ENCODE results near the gene IGSF23. TPM values are rescaled to one million over a fixed set of nuclear protein-coding genes. Genes with fewer than 3 reads are reported as not detected.
"Not testable (repeated sequence)": the region's sequence is repeated elsewhere in the genome, so short reads cannot be mapped to it uniquely, and the experiment has no call there.

The IGSF23 gene
- total RNA-seq, 1 donor from 2014 or later, result not detected

DNA sequence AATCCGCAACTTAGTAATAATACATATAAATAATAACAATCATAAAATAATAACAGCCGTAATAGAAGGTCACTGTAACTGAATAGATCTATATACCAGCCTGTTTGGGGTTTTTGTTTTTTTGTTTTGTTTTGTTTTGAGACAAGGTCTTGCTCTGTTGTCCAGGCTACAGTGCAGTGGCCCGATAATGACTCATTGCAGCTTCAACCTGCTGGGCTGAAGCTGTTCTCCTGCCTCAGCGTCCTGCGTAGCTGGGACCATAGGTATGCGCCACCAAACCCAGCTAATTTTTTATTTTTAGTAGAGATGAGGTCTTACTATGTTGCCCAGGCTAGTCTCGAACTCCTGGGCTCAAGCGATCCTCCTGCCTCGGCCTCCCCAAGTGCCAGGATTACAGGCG lies 950 bp downstream of the IGSF23 start:
- DNase-seq, result no peak

- DNase-seq, result no peak
These were observed 2.5 kb downstream of the IGSF23 start for GRCh38 chr19:44615863-44616247.

- DNase-seq, result no peak
These were observed 3.9 kb downstream of the IGSF23 start for GRCh38 chr19:44617110-44617880.

DNA sequence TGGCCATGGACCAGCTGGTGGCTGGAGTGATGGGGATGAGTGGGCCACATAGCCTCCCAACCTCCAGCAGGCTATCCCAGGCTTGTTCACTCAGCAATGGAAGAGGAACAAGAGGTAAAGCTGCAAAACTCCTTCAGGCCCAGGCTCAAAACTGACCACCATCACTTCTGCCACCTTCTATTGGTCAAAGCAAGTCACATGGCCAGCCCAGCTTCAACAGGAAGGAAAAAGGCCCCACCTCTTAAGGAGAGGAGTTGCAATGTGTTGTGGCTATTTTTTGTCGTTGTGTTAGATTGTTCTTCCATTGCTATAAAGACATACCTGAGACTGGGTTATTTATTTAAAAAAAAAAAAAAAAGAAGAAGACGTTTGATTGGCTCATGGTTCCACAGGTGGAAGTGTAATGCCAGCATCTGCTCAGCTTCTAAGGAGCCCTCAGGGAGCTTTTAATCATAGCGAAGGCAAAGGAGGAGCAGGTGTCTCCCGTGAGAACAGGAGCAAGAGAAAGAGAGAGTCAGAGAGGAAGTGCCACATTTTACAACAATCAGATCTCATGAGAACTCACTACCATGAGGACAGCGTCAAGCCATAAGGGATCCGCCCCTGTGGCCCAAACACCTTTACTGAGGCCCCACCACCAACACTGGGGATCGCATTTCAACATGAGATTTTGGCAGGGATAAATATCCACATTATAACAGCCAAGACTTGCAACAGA lies 5.4 kb downstream of the IGSF23 start:
- no peak for DNase-seq

DNA sequence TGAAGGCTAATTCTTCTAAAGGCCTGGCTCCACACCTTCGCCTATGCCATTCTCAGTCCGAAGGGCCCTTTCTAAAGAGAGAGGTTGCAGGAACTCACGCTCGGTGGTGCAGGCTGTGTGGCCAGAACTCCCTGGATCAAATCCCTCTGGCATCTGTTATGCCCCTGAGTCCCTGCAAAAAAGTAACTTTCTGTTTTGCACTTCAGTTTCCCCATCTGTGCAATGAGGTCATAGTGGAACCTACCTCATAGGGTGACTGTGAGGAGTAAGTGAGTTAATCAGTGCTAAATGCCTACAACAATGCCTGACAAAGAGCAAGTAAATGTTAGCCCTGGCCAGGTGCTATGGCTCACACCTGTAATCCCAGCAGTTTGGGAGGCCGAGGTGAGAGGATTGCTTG lies 7.3 kb downstream of the IGSF23 start:
- no peak for DNase-seq

GRCh38 chr19:44621367-44621766 lies 8.0 kb downstream of the IGSF23 start:
- no peak for DNase-seq

GRCh38 chr19:44623080-44623479 lies 9.7 kb downstream of the IGSF23 start:
- DNase-seq, result no peak

GRCh38 chr19:44623626-44624025 lies 10.3 kb downstream of the IGSF23 start:
- peak; percentile 41 for DNase-seq

DNA sequence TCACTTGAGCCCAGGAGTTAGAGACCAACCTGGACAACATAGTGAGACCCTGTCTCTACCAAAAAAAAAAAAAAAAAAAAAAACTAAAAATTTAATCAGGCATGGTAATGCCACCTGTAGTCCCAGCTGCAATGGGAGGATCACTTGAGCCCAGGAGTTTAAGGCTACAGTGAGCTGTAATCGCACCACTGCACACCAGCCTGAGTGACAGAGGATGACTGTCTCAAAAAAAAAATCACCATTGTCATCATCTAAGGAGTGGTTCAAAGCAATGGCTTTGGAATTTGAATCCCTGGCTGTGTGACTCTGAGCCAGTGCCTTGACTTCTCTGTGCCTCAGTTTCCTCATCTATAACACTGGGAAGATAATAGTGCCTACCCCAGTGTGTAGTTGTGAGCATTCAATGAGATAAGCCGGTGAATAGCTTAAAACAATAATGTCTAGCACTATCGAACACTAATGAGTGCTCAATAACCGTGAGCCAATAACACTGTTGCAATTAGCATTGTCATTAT lies 11.5 kb downstream of the IGSF23 start:
- no peak for DNase-seq

- DNase-seq, result not testable (repeated sequence)
These were observed 12.3 kb downstream of the IGSF23 start for GRCh38 chr19:44625637-44626036.

DNA sequence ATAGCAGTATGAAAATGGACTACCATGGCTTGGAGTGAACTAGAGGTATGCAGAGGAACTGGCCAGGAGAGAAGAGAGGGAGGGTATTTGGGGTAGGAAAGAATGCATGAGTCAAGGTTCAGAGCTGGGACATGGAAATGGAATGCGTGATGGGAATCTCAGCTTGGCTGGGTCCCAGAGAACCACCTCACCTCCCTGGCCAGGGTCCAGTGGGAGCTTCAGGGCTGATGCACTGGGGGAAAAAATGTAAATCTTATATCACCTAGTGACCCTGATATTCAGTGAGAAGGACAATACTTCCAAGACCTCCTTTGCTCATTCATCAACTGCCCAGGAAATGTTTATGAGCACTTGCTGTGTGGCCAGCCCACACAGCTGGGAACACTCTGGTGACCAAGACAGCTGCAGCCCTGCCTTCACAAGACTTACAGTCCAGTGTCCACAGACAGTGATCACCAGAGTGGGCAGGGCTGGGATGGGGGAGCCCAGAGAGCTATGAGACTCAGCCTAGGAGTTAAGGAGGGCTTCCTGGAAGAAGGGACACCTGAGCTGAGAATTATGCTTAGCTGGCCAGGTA lies 12.8 kb downstream of the IGSF23 start:
- no peak for DNase-seq

DNA sequence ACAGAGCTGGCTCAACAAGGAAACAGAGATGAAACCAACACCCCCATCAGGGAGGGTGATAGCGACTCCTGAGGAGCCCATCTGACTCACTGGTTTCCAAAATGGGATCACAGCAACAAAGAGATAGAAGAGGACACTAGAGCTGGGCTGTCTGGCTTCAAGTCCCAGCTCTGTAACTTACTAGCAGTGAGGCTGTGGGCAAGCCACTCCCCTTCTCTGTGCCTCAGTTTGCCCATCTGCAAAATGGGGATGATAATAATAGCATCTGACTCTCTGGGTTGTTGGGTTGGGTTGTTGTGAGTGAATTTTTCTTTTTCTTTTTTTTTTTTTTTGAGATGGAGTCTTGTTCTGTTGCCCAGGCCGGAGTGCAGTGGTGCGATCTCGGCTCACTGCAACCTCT lies 14.3 kb downstream of the IGSF23 start:
- no peak for DNase-seq

GRCh38 chr19:44628793-44629192 lies 15.4 kb downstream of the IGSF23 start:
- DNase-seq, result no peak

DNA sequence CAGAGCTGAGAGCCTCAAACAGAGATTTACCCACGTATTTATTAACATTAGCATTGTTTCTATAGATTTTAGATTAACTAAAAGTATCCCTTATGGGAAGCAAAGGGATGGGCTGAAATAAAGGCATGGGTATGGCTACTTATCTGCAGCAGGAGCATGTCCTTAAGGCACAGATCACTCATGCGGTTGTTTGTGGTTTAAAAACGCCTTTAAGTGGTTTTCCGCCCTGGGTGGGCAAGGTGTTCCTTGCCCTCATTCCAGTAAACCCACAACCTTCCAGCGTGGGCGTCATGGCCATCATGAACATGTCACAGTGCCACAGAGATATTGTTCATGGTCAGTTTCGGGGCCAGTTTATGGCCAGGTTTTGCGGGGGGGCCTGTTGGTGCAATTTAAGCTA lies 18.2 kb downstream of the IGSF23 start:
- DNase-seq, result not testable (repeated sequence)

DNA sequence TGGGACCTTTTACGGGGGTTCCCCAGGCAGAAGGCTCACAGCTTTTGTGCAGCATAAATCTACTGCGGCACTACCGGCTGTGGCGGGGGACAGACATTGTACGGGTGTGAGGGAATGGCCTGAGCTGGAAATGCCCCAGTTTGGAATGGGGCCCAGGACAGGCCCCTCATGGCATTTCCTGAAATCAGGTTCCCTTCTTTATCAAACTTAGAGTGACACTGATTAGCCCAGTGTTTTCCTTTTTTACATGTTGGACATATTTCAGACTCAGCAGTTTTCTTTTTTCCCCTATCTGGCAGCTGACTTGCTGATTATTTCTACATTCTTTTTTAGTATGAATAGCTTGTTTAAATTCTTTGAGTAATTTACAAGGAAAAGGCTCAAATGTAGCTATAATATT lies 20.7 kb downstream of the IGSF23 start:
- DNase-seq, result not testable (repeated sequence)

DNA sequence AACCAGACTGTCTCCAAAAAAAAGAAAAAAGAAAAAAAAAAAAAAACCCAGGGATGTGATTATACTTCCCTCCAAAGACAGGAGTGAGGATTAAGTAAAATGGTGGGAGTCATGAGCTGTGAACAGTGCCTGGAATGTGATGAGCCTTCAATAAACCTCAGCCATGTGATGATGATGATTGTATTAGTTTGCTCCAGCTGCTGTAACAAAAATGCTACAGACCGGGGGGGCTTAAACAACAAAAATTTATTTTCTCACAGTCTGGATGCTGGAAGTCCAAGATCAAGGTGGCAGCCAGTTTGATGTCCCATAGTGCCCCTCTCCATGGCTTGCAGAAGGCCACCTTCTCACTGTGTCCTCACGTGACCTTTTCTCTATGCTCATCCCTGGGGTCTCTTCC lies 21.4 kb downstream of the IGSF23 start:
- DNase-seq, result no peak

GRCh38 chr19:44635581-44636438 lies 22.4 kb downstream of the IGSF23 start:
- DNase-seq, result peak; percentile 78

GRCh38 chr19:44636439-44637389 lies 23.4 kb downstream of the IGSF23 start:
- DNase-seq, result no peak

- no peak for DNase-seq
These were observed 24.0 kb downstream of the IGSF23 start for GRCh38 chr19:44637390-44637764.

DNA sequence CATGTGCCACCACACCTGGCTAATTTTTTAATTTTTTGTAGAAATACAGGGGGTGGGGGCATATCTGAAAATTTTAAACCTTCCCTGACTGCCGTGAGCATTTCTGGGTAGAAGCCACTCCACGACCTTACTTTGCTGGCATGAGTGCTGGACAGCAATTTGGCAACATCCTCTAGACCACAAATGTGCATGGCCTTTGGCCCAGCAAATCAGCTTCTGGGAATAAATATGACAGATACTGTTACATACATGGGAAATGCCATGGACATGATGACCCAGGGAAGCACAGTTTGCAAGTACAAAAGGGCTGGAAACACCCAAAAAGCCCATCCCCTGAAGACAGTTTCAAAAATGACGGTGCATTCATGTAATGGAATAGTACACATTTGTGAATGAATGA lies 27.2 kb downstream of the IGSF23 start:
- peak; percentile 35 for DNase-seq

All from tongue (tissue), 2 donors.